22Rv1 (cell line): ENCODE measurements around the gene GRIPAP1.

Experiments used
- CTCF ChIP-seq: fragments of 450-650 bp; IDR thresholded peaks from 2 replicates; pipeline ENCODE4 v1.5.1; 2017; ENCODE audit warnings: mild to moderate bottlenecking
- ZFX ChIP-seq: fragments of 450-650 bp; IDR thresholded peaks from 2 replicates; pipeline ENCODE4 v1.6.1; 2017; ENCODE audit warnings: antibody characterized with exemption, borderline replicate concordance

DNA sequence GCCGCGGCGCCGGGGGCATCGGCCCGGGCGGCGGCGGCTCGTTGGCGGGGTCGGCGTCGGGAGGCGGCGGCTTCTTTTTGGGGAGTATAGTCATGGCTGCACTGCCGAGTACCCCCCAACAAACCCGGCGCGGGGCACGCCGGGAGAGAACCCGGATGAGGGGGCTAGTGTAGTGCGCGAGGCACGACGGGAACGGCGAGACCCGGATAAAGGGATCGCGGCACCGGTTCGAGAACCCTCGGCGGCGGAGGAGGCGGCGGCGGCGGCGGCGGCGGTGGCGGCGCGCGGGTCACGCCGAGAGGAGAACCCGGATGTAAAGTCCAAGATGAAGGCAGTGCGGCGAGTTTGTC lies 44.6 kb downstream of the GRIPAP1 start, which contains the start of gene OTUD5:
- TF ChIP-seq CTCF, result no peak
- TF ChIP-seq ZFX, result no peak
